NCI-H2029 (cell line): ENCODE measurements around the gene BRD4.

Experiments
- DNase-seq: peaks from one replicate; lab custom pipeline; 2025; lab: John Stamatoyannopoulos, UW

Gene BRD4

GRCh38 chr19:15248648-15249527, 83.5 kb downstream of the BRD4 start:
- DNase-seq: no peak

DNA sequence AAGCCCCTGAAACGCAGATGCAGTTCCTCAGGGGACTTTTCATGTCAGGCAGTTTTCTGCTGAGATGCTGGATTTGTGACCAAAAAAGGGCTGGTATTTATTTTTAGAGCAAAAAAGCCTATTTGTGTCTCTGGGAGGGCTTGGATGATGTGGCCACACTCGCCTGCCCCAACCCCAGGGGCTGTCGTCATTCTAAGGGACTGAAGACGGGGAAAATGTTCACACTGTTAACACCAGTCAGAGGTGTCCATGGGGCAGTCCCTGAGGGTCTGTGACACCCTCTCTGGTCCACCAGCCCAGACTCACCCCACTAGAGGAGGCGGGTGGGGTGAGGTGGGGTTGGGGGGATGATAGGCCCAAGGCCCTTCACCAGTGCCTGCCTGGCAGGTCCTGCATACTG, 84.2 kb downstream of the BRD4 start:
- DNase-seq: no peak

DNA sequence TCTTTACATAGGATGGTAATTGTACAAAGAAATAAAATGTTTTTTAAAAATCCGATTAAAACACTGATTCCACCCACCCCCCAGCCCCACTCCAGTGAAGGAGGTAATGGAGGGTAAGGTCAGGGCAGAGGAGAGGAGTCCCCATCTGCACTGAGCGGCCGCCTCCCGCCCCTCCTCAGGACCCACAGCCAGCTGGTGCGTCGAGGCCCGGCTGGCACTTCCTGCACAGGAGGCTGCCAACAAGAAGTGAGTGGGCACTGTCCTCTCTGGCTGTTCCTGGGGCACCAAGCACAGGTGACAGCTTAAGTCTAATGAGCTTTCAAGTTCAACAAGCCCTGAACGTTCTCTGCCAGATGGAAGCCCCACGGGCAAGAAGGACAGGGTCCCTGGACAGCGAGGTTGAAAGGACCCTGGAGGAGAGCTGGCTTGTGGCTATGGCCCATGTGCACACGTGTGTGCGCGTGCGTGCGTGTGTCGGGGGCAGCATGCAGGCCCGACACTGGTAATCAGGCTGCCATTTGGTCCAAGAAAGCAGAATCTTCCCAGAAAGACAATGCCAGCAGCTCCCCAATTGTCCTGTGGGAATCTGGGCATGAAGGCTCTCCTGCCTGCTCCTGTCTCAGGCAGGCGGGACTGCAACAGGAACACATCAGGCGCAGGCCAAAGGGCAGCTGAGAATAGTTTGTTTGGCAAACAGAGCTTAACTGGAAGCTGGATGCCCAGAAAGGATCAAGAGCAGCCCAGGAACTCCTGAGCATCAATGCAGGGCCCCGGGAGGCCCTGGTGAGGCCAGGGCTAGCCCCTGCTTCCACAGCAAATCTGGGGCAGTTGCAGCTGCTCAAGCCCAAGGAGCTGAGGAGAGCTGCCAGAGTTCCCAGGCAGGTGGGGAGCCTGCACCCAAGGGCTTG, 85.0 kb downstream of the BRD4 start:
- DNase-seq: no peak

DNA sequence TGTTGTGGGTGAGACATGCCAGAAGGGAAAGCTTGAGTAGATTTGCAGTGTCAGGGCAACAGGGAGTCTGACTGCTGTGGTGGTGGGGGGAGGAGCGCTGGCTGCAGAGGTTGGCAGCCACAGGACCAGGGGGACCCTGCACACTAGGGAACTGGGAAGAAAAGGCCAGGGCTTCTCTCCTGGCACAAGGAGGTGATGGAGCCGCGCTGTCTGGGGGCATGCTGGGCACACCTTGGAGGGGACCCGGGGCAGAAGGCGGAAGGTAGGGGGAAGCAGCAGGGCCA, 86.2 kb downstream of the BRD4 start:
- DNase-seq: no peak

- no peak for DNase-seq
Observed at GRCh38 chr19:15245370-15246197, 86.8 kb downstream of the BRD4 start.

- no peak for DNase-seq
Observed at GRCh38 chr19:15244808-15245207, 87.5 kb downstream of the BRD4 start.

GRCh38 chr19:15244106-15244803, 88.1 kb downstream of the BRD4 start:
- no peak for DNase-seq

GRCh38 chr19:15243236-15243957, 88.9 kb downstream of the BRD4 start:
- DNase-seq: no peak

- no peak for DNase-seq
Observed at GRCh38 chr19:15241259-15241910, 91.0 kb downstream of the BRD4 start.

DNA sequence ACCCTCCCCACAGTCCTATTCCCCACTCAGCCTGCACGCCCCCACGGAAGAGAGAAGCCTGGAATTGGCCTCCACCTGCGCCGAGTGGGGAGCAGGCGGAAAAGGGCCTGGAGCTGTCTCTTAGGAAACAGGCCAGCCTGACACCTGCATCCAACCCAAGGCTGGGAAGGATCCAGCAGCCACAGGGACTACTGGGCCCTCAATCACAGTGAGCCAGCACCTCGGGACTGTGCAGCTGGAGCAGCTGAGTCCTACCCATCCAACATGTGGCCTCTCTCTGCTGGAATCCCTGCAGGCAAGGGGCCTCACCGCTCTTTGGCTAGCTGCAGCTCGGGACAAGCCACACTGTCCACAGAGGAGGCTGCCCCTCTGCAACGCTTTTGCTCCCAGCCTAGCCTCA, 91.8 kb downstream of the BRD4 start:
- no peak for DNase-seq

DNA sequence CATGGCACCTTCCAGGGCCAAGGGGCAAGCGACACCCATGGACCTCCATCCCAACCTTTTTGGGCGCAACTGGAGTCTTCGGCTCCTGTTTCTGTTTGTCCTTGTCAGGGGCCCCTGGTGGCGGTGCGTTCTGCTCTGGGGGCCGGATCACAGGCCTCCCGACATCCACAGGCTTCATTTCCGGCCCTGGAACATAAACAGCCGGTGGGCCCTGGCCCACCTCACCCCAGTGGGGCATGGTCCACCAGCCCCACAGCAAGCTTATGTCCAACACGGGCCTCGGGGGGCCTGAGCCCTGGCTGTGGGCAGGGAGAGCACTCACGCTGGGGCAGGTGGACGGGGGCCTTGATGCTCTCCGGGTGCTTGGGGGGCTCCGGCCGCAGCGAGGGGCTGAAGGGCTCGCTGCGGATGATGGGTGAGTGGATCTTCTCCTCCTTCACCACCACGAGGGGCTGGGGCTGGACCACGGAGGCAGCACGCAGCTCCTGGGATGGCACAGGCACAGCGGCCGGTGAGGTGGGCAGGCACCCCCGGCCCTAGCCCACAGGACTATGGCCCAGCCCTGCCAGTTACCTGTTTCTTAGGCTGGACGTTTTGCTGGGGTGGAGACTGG, 92.9 kb downstream of the BRD4 start:
- no peak for DNase-seq

- no peak for DNase-seq
Observed at GRCh38 chr19:15238639-15239155, 93.6 kb downstream of the BRD4 start.

- no peak for DNase-seq
Observed at GRCh38 chr19:15237759-15238638, 94.3 kb downstream of the BRD4 start.

GRCh38 chr19:15236886-15237285, 95.5 kb downstream of the BRD4 start:
- no peak for DNase-seq

DNA sequence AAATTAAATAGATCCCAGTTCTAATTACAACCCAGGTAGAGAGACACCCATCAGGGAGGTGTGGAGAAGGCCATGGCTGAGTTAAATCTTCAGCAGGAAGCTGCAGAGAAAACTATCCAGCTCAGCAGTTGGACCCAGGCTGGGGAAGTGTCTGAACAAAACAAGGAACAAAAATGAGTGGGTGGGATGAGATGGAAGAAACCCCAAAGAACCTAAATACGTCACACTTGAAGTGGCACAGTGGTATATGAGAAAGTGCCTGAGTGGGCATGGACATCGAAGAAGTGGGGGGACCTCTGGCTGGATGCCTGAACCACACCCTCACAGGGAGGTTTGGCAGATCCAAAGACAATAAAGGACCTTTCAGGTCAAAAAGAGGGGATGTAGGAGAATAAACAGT, 96.6 kb downstream of the BRD4 start:
- DNase-seq: no peak

DNA sequence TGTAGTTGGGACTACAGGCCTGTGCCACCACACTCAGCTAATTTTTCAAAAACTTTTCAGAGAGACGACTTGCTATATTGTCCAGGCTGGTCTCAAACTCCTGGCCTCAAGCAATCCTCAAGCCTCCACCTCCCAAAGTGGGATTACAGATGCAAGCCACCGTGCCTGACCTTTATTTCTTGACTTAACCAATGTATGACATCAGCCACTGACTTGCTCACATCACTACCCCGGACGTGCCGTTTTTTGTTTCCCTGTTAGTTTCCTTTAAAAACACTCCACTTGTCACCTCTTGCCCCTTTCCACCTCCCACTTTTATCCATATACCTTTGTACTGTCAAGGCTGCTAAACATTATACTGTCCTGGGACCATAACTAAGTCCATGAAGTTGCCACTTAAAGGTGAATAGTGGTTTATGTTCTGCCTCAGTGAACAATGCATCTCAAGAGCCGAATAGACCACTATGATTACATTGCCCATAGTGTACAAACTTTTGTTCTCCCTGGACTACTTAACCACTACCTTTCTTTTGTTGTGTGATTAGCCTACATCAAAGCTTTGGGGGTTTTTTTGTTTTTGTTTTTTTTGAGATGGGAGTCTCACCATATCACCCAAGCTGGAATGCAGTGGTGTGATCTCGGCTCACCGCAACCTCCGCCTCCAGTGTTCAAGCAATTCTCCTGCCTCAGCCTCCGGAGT, 97.8 kb downstream of the BRD4 start:
- DNase-seq: no peak

GRCh38 chr19:15231271-15231670, 101.1 kb downstream of the BRD4 start:
- DNase-seq: no peak

DNA sequence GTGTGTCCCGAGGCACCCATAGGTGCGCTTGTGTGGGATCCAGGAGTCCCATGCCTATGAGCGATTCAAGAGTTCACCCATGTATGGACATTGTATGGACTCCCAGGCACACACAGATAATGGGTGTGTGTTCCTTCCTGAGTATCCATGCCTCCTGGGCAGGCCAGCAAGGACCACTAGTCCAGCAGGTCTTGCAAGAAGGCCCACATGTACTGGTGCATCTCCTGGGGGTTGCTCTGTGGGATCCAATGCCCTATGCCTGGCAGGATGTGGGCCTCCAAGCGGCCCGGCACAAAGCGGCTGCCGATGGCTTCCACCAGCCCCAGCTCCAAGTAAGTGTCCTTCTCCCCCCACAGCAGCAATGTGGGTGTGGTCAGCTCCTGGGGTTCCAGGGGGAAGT, 105.1 kb downstream of the BRD4 start:
- no peak for DNase-seq
